GM12874 (cell line): Measurements from ENCODE around the gene PPP2R3B.

Experiments
- TF ChIP-seq, protein P1 (sequence below): IDR thresholded peaks from 2 replicates; pipeline ENCODE4 v1.5.1; 2011; ENCODE audit warnings: low read depth, mild to moderate bottlenecking, control low read depth, low read length, moderate library complexity; ENCODE audit not compliant: insufficient read depth

PPP2R3B gene

GRCh38 chrX:338836-339400 lies 47.8 kb downstream of the PPP2R3B start:
- TF ChIP-seq, protein P1, sequence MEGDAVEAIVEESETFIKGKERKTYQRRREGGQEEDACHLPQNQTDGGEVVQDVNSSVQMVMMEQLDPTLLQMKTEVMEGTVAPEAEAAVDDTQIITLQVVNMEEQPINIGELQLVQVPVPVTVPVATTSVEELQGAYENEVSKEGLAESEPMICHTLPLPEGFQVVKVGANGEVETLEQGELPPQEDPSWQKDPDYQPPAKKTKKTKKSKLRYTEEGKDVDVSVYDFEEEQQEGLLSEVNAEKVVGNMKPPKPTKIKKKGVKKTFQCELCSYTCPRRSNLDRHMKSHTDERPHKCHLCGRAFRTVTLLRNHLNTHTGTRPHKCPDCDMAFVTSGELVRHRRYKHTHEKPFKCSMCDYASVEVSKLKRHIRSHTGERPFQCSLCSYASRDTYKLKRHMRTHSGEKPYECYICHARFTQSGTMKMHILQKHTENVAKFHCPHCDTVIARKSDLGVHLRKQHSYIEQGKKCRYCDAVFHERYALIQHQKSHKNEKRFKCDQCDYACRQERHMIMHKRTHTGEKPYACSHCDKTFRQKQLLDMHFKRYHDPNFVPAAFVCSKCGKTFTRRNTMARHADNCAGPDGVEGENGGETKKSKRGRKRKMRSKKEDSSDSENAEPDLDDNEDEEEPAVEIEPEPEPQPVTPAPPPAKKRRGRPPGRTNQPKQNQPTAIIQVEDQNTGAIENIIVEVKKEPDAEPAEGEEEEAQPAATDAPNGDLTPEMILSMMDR: no peak

GRCh38 chrX:338281-338835 lies 48.3 kb downstream of the PPP2R3B start:
- TF ChIP-seq, protein P1: no peak

- TF ChIP-seq, protein P1: no peak
Observed at GRCh38 chrX:337331-337831, 49.3 kb downstream of the PPP2R3B start.

DNA sequence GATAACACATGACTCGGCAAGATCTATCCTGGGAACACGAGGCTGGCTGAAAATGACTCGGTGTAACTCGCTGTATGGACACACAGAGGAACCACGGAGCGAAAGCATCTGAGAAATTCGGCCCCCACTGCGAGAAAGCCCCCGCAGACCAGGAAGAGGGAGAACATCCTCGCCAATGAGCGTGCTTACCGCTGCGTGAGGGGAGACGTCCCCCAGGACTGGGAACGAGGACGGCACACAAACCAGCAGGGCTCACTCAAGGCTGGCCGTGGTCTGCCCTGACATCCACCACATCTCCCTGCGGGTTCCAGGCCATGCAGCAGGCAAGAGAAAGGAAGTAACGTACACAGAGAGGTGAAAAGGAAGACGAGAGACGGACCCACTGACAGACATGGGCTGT lies 50.5 kb downstream of the PPP2R3B start:
- TF ChIP-seq, protein P1: no peak

- TF ChIP-seq, protein P1: no peak
Observed at GRCh38 chrX:335758-336155, 51.0 kb downstream of the PPP2R3B start.

DNA sequence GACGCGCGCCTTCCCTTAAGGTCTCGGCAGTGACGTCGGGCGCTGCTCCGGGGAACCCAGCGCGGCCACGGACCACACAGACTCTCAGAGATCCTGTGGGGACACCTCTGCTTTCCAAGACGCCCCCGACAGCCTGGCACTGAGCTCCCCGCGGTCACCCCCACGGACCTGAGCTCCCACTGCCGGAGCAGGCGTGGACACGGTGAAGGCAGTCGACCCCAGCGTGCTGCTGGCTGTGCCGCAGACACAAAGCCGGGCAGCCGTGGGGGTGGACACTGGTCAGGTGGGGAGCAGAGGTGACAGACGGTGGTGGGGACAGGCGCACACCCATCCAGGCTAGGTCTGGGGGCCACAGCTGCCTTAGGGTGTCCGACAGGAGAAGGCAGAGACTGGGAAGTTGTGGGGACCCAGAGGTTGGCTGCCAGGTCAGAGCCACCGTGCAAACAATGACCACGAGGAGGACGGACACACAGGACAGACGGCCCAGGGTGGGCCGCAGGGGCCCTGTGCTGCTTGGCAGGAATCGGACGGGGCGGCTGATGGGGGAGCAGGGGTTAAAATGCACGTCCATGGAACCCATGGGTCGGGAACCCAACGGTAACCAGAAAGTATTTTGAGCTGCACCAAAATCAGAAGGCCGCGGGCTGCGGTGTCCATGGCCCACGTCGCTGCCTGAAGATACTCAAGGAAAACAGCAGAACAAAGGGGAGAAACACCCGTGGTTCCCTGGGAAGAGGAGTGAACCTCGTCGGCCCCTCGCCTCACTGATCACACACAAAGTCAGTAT lies 51.5 kb downstream of the PPP2R3B start:
- TF ChIP-seq, protein P1: no peak

GRCh38 chrX:334331-334891 lies 52.3 kb downstream of the PPP2R3B start:
- TF ChIP-seq, protein P1: no peak
